ES-I3 (cell line): Measurements from ENCODE around the gene ATG16L1.
"Not testable (repeated sequence)": the region's sequence is repeated elsewhere in the genome, so short reads cannot be mapped to it uniquely, and the experiment has no call there.

Source experiments
- H3K36me3 ChIP-seq: 2 replicates; pipeline ENCODE4 v1.6.1; 2013; ENCODE audit warnings: mild to moderate bottlenecking, low read length, control low read depth, moderate library complexity; ENCODE audit not compliant: insufficient read depth
- H3K4me1 ChIP-seq: 2 replicates; pipeline ENCODE4 v1.6.1; 2013; ENCODE audit warnings: mild to moderate bottlenecking, control low read depth, low read length; ENCODE audit not compliant: insufficient read depth
- H3K9ac ChIP-seq: 2 replicates; pipeline ENCODE4 v1.6.1; 2013; ENCODE audit warnings: low read depth, mild to moderate bottlenecking, low read length, moderate library complexity
- H3K9me3 ChIP-seq: 2 replicates; pipeline ENCODE4 v1.6.1; 2013; ENCODE audit warnings: mild to moderate bottlenecking, low read length, moderate library complexity; ENCODE audit not compliant: control insufficient read depth, insufficient read depth

ATG16L1 gene

GRCh38 chr2:233331536-233331935, 80.1 kb downstream of the ATG16L1 start:
- H3K9ac ChIP-seq = no peak overlapping the region
- no peaks in the 10 kb centered on the region for H3K9me3 ChIP-seq
- no peaks in the 10 kb centered on the region for H3K36me3 ChIP-seq
- peaks cover 11% of the 10 kb centered on the region for H3K4me1 ChIP-seq

- no peaks in the 10 kb centered on the region for H3K9me3 ChIP-seq
- peaks cover 11% of the 10 kb centered on the region for H3K4me1 ChIP-seq
- no peak overlapping the region for H3K9ac ChIP-seq
- H3K36me3 ChIP-seq = no peaks in the 10 kb centered on the region
Observed at GRCh38 chr2:233332125-233332524, 80.7 kb downstream of the ATG16L1 start.

GRCh38 chr2:233334915-233335314, 83.4 kb downstream of the ATG16L1 start:
- Histone ChIP-seq H3K9ac (no peak overlapping the region), H3K9me3 (no peaks in the 10 kb centered on the region), H3K36me3 (no peaks in the 10 kb centered on the region), H3K4me1 (peaks cover 3% of the 10 kb centered on the region; the same call in 1 of the 2 replicates)

- not testable (repeated sequence) for H3K4me1 ChIP-seq
Observed at GRCh38 chr2:233336091-233336490, 84.6 kb downstream of the ATG16L1 start.

GRCh38 chr2:233336541-233336940, 85.1 kb downstream of the ATG16L1 start:
- Histone ChIP-seq H3K9me3 (no peaks in the 10 kb centered on the region; the same call in 1 of the 2 replicates), H3K9ac (no peak overlapping the region), H3K36me3 (no peaks in the 10 kb centered on the region), H3K4me1 (no peaks in the 10 kb centered on the region)

More at GRCh38 chr2:233336091-233336490, 84.6 kb downstream of the ATG16L1 start:
- H3K9ac ChIP-seq, H3K9me3 ChIP-seq, H3K36me3 ChIP-seq: not testable (repeated sequence)

- H3K4me1 ChIP-seq = no peaks in the 10 kb centered on the region
- H3K9me3 ChIP-seq = no peaks in the 10 kb centered on the region; the same call in 1 of the 2 replicates
Observed at GRCh38 chr2:233338046-233338445, 86.6 kb downstream of the ATG16L1 start.

GRCh38 chr2:233338812-233339368, 87.4 kb downstream of the ATG16L1 start:
- no peaks in the 10 kb centered on the region for H3K4me1 ChIP-seq
- no peaks in the 10 kb centered on the region; the same call in 1 of the 2 replicates for H3K9me3 ChIP-seq
- H3K36me3 ChIP-seq = no peaks in the 10 kb centered on the region
- no peak overlapping the region for H3K9ac ChIP-seq

More at GRCh38 chr2:233338046-233338445, 86.6 kb downstream of the ATG16L1 start:
- Histone ChIP-seq H3K36me3 (no peaks in the 10 kb centered on the region), H3K9ac (no peak overlapping the region)

- Histone ChIP-seq H3K9ac (no peak overlapping the region), H3K4me1 (no peaks in the 10 kb centered on the region), H3K36me3 (no peaks in the 10 kb centered on the region), H3K9me3 (no peaks in the 10 kb centered on the region; the same call in 1 of the 2 replicates)
Observed at GRCh38 chr2:233339427-233339826, 88.0 kb downstream of the ATG16L1 start.

- no peaks in the 10 kb centered on the region for H3K36me3 ChIP-seq
- no peaks in the 10 kb centered on the region for H3K4me1 ChIP-seq
- no peak overlapping the region for H3K9ac ChIP-seq
- H3K9me3 ChIP-seq = no peaks in the 10 kb centered on the region; the same call in 1 of the 2 replicates
Observed at GRCh38 chr2:233341296-233341695, 89.8 kb downstream of the ATG16L1 start.

GRCh38 chr2:233342301-233342700, 90.8 kb downstream of the ATG16L1 start:
- no peaks in the 10 kb centered on the region; the same call in 1 of the 2 replicates for H3K9me3 ChIP-seq
- H3K36me3 ChIP-seq = no peaks in the 10 kb centered on the region
- no peaks in the 10 kb centered on the region for H3K4me1 ChIP-seq
- H3K9ac ChIP-seq = no peak overlapping the region

GRCh38 chr2:233343171-233343705, 91.8 kb downstream of the ATG16L1 start:
- H3K9ac ChIP-seq = no peak overlapping the region
- H3K4me1 ChIP-seq = no peaks in the 10 kb centered on the region
- no peaks in the 10 kb centered on the region for H3K36me3 ChIP-seq
- no peaks in the 10 kb centered on the region; the same call in 1 of the 2 replicates for H3K9me3 ChIP-seq
